SU-DHL-6 (cell line): ENCODE data around the gene GALR3.

Source experiments
- CTCF ChIP-seq: fragments of 200-600 bp; sonication (generic); IDR thresholded peaks from one replicate; pipeline ENCODE4 v1.5.1; 2017; ENCODE audit warnings: antibody characterized with exemption, mild to moderate bottlenecking, low read length, moderate library complexity; ENCODE audit not compliant: insufficient read depth, poor library complexity, severe bottlenecking
- EZH2phosphoT487 ChIP-seq: fragments of 200-600 bp; sonication (generic), shearing (Covaris generic); conservative IDR thresholded peaks from 2 replicates; pipeline ENCODE4 v1.6.1; 2018; ENCODE audit warnings: mild to moderate bottlenecking, antibody characterized with exemption, low read length, moderate library complexity, mixed read lengths

DNA sequence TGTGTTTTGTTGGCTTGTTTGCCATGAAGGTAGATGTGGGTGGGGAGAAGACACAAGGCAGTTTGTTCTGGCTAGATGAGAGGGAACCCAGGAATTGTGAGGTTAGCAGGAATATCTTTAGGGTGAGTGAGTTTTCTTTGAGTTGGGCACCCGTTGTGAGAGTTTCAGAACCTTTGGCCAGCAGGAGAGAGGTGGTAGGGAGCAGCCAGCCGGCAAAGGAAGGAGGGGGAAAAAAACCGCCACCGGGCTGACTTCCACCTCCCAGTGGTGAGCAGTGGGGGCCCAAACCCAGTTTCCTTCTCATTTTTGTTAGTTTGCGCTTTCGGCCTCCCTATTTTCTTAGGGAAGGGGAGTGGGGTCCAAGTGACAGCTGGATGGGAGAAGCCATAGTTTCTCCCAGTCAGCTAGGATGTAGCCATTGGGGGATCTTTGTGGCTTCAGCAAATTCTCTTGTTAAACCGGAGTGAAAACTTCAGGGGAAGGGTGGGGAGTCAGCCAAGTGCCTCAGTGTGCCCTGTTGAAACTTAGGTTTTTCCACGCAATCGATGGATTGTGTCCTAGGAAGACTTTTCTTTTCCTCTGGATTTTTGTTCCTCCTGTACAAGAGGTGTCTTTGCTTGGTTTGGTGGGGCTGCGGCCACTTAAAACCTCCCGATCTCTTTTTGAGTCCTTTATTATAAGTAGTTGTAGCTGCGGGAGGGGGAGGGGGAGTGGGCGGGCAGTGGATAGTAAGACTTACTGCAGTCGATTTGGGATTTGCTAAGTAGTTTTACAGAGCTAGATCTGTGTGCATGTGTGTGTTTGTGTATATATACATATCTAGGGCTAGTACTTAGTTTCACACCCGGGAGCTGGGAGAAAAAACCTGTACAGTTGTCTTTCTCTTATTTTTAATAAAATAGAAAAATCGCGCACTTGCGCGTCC, 16.5 kb upstream of the GALR3 start:
- no peak for TF ChIP-seq CTCF
- no peak for TF ChIP-seq EZH2phosphoT487
